Adrenal gland (tissue), 12 donors: ENCODE results near the gene TPCN1. TPM values are rescaled to one million over a fixed set of nuclear protein-coding genes. Genes with fewer than 3 reads are reported as not detected.
A peak's percentile ranks its signal among the peaks of the same experiment; 100 is the strongest.

Experiments
- DNase-seq, 7 donors: peaks; one replicate each; pipeline ENCODE4 v3.0.0-alpha.2; 2019 to 2020
- H3K27ac ChIP-seq, 5 donors: fragments of 200-600 bp; sonication (generic) in 4 of 5; 1 replicate in 3 of 5; 2 replicates in 2 of 5; pipeline versions ENCODE4 v1.5.1 to v1.8.0; 2016 to 2020; ENCODE audit warnings: mild to moderate bottlenecking in 1 of 5
- H3K27me3 ChIP-seq: fragments of 200-600 bp; 2 replicates; pipeline ENCODE4 v1.8.0; 2021
- H3K36me3 ChIP-seq, 2 donors: fragments of 200-600 bp; replicated peaks in 1 of 2; 1 replicate in 1 of 2; 2 replicates in 1 of 2; pipeline versions ENCODE4 v1.5.1 to v1.8.0; 2018 to 2022
- H3K4me1 ChIP-seq, 2 donors: fragments of 200-600 bp; replicated peaks in 1 of 2; 1 replicate in 1 of 2; 2 replicates in 1 of 2; pipeline versions ENCODE4 v1.5.1 to v1.8.0; 2018 to 2021
- H3K4me3 ChIP-seq, 4 donors: fragments of 200-600 bp; sonication (generic) in 3 of 4; one replicate each; pipeline ENCODE4 v1.5.1; 2016 to 2018
- H3K9me3 ChIP-seq, 3 donors: fragments of 200-600 bp; sonication (generic) in 1 of 3; replicated peaks in 1 of 3; 1 replicate in 2 of 3; 2 replicates in 1 of 3; pipeline versions ENCODE4 v1.5.1 to v1.8.0; 2016 to 2021
- CTCF ChIP-seq, 6 experiments: fragments of 450-650 bp in 4 of 6; fragments of 200-600 bp in 2 of 6; sonication (generic) in 1 of 6; IDR thresholded peaks; 1 replicate in 5 of 6; 2 replicates in 1 of 6; pipeline versions ENCODE4 v1.5.1 to v1.8.0; 2016 to 2021; ENCODE audit warnings: antibody characterized with exemption in 6 of 6, mild to moderate bottlenecking in 2 of 6, moderate library complexity in 1 of 6
- POLR2A ChIP-seq, 2 donors: fragments of 450-650 bp; IDR thresholded peaks; one replicate each; pipeline ENCODE4 v1.6.1; 2017; ENCODE audit warnings: antibody characterized with exemption in 2 of 2, mild to moderate bottlenecking in 2 of 2, moderate library complexity in 1 of 2
- WGBS, 4 donors: extraction: QIAGEN DNeasy Blood & Tissue Kit in 2 of 4; methylation state at CpG; one replicate each; pipeline versions ENCODE4 v1.1.5 to v1.1.7; 2013 to 2017; 5-methylcytosine and 5-hydroxymethylcytosine counted together
- intact Hi-C, 2 donors: fragments of 100-400 bp; cut with DNase I; formaldehyde crosslinking; loops; one replicate each; pipeline versions ENCODE4 v1.14.1 to v1.15.0; 2022 to 2023
- polyA plus RNA-seq, 3 donors: library from polyadenylated mRNA; stranded (reverse); fragments of 200-250 nt in 2 of 3; fragments of 350-450 nt in 1 of 3; fragmentation: Illumina TruSeq in 1 of 3; extraction: RNeasy Lipid Tissue Mini Kit (QIAGEN cat#74804) in 1 of 3; gene quantifications; one replicate each; pipeline ENCODE4 v1.2.3, GENCODE V29; 2013 to 2014
- total RNA-seq, 9 donors: library from RNA; depleted of rRNA in 4 of 9; stranded (reverse); fragments of >200 nt in 4 of 9; fragments of 120-200 nt in 1 of 9; fragmentation: NEBNext Ultra II Directional in 1 of 9; extraction: Animal tissue kit (Norgen Biotek cat#: 25700) in 1 of 9; gene quantifications; one replicate each; pipeline versions ENCODE4 v1.1.0 to v1.2.4, GENCODE V29; 2013 to 2023
- donor health status: healthy with polysubstance abuse.
- donor health status: Bipolar disorder and iron deficiency.
- donor health status: DM: yes; HTN: yes; CAD: no.
- donor health status: DM: no; HTN: no; CAD: no.
- donor health status: DM: no; HTN: no; CAD: no.
- donor health status: DM: yes; HTN: yes; CAD: no.

The TPCN1 gene
- total and polyA plus RNA-seq, 12 donors = 21.2 to 198 (median 80.9) TPM

GRCh38 chr12:113292547-113292946 lies 71.3 kb downstream of the TPCN1 start:
- peak overlapping the region in 2 of 5 donors; percentile 26 to 27 for H3K27ac ChIP-seq
- peaks cover 15 to 19% of the 10 kb centered on the region in 2 donors for H3K4me1 ChIP-seq
- DNase-seq = no peak
- intact Hi-C loops = loop anchor here (10.0 kb wide), 2 partner anchors 88 to 98 kb away; no protein-coding TSS in a partner anchor
- 79 to 100% (median 83%) methylated on average over 1 to 7 of the region's 7 CpGs for WGBS, 4 donors
- H3K27me3 ChIP-seq = no peaks in the 10 kb centered on the region
- no peak overlapping the region for H3K4me3 ChIP-seq
- TF ChIP-seq CTCF (IDR thresholded peaks at IDR 0.05) = no peak
- TF ChIP-seq POLR2A (IDR thresholded peaks at IDR 0.05) = no peak
- H3K36me3 ChIP-seq = peaks cover 0 to 98% of the 10 kb centered on the region in 2 donors
- H3K9me3 ChIP-seq = no peaks in the 10 kb centered on the region

- intact Hi-C loops = loop anchor here (10.0 kb wide), 2 partner anchors 88 to 98 kb away; no protein-coding TSS in a partner anchor
- TF ChIP-seq POLR2A (IDR thresholded peaks at IDR 0.05) (no peak), CTCF (IDR thresholded peaks at IDR 0.05) (no peak)
- Histone ChIP-seq H3K4me3 (no peak overlapping the region), H3K27me3 (no peaks in the 10 kb centered on the region), H3K4me1 (peaks cover 21 to 24% of the 10 kb centered on the region in 2 donors), H3K27ac (no peak overlapping the region), H3K36me3 (peaks cover 0 to 92% of the 10 kb centered on the region in 2 donors), H3K9me3 (no peaks in the 10 kb centered on the region)
- 90 to 98% (median 93%) methylated on average over 9 to 10 of the region's 10 CpGs for WGBS, 4 donors
- no peak for DNase-seq
These were observed 71.8 kb downstream of the TPCN1 start for GRCh38 chr12:113293100-113293499.

- H3K36me3 ChIP-seq = peaks cover 0 to 66% of the 10 kb centered on the region in 2 donors
- H3K9me3 ChIP-seq = no peaks in the 10 kb centered on the region
- intact Hi-C loops = loop anchor here (10.0 kb wide), 2 partner anchors 91 to 101 kb away; no protein-coding TSS in a partner anchor
- H3K4me1 ChIP-seq = peaks cover 38 to 47% of the 10 kb centered on the region in 2 donors
- no peak overlapping the region for H3K4me3 ChIP-seq
- 90 to 91% (median 90%) methylated on average over 21 to 24 of the region's 24 CpGs for WGBS, 4 donors
- H3K27ac ChIP-seq = peak overlapping the region in 2 of 5 donors; percentile 78 to 96
- H3K27me3 ChIP-seq = no peaks in the 10 kb centered on the region
- TF ChIP-seq CTCF (IDR thresholded peaks at IDR 0.05) = no peak
- no peak for TF ChIP-seq POLR2A (IDR thresholded peaks at IDR 0.05)
- DNase-seq = no peak
These were observed 74.8 kb downstream of the TPCN1 start for GRCh38 chr12:113295886-113296556.

- Histone ChIP-seq H3K4me1 (peaks cover 38 to 47% of the 10 kb centered on the region in 2 donors), H3K27me3 (no peaks in the 10 kb centered on the region), H3K27ac (peak overlapping the region in 3 of 5 donors; percentile 90 to 96 (median 93)), H3K9me3 (no peaks in the 10 kb centered on the region), H3K4me3 (no peak overlapping the region), H3K36me3 (peaks cover 0 to 63% of the 10 kb centered on the region in 2 donors)
- TF ChIP-seq POLR2A (IDR thresholded peaks at IDR 0.05) = no peak
- TF ChIP-seq CTCF (IDR thresholded peaks at IDR 0.05) = no peak
- intact Hi-C loops = loop anchor here (10.0 kb wide), 2 partner anchors 92 to 102 kb away; no protein-coding TSS in a partner anchor
- DNase-seq = no peak
- 82 to 90% (median 84%) methylated on average over 16 to 23 of the region's 23 CpGs for whole genome bisulfite sequencing, 4 donors
These were observed 75.4 kb downstream of the TPCN1 start for GRCh38 chr12:113296557-113297213.
